CD4-positive, alpha-beta T cell (primary cell): ENCODE results near the gene PCSK4. TPM values are rescaled to one million over a fixed set of nuclear protein-coding genes. Genes with fewer than 3 reads are reported as not detected.
"Not testable (repeated sequence)": the region's sequence is repeated elsewhere in the genome, so short reads cannot be mapped to it uniquely, and the experiment has no call there.

Experiments
- ATAC-seq: fragments of 200-7000 bp; cut with Tn5 transposase; one replicate; pipeline ENCODE4 v1.10.0; 2022; ENCODE audit warnings: mild to moderate bottlenecking; ENCODE audit not compliant: poor library complexity
- CTCF ChIA-PET: fragments of 350-600 bp; sonication (Branson Sonifier 250); formaldehyde crosslinking; loops from one replicate; lab custom pipeline; 2021; ENCODE audit warnings: antibody characterized with exemption, inconsistent platforms; lab: Charles Lee
- POLR2A ChIA-PET: fragments of 350-600 bp; sonication (Branson Sonifier 250); formaldehyde crosslinking; loops from one replicate; lab custom pipeline; 2021; ENCODE audit warnings: antibody characterized with exemption, inconsistent platforms; lab: Charles Lee
- DNase-seq, 14 experiments: peaks; one replicate each; pipeline ENCODE4 v3.0.0-alpha.2; 2013 to 2020; ENCODE audit warnings: mixed read lengths in 2 of 14
- H3K27ac ChIP-seq, 2 donors: one replicate each; pipeline versions ENCODE4 v1.5.1 to v1.7.0; 2013; ENCODE audit warnings: low read length in 2 of 2, low read depth in 1 of 2, mild to moderate bottlenecking in 1 of 2
- H3K27me3 ChIP-seq, 2 experiments: 1 replicate in 1 of 2; 2 replicates in 1 of 2; pipeline versions ENCODE4 v1.6.1 to v1.7.0; 2013; ENCODE audit warnings: low read length in 2 of 2, control low read depth in 1 of 2, mild to moderate bottlenecking in 1 of 2, moderate library complexity in 1 of 2; ENCODE audit not compliant: insufficient read depth in 2 of 2, control insufficient read depth in 1 of 2
- H3K36me3 ChIP-seq: one replicate; pipeline ENCODE4 v1.6.1; 2013; ENCODE audit warnings: low read length, control low read depth; ENCODE audit not compliant: insufficient read depth
- H3K4me1 ChIP-seq: one replicate; pipeline ENCODE4 v1.6.1; 2013; ENCODE audit warnings: low read length, control low read depth; ENCODE audit not compliant: insufficient read depth
- H3K4me3 ChIP-seq: one replicate; pipeline ENCODE4 v1.5.1; 2013; ENCODE audit warnings: mild to moderate bottlenecking, low read length, moderate library complexity
- H3K9me3 ChIP-seq, 2 experiments: 1 replicate in 1 of 2; 2 replicates in 1 of 2; pipeline versions ENCODE4 v1.6.1 to v1.7.0; 2013; ENCODE audit warnings: low read length in 2 of 2, mild to moderate bottlenecking in 2 of 2, control low read depth in 1 of 2, moderate library complexity in 1 of 2; ENCODE audit not compliant: control insufficient read depth in 1 of 2, insufficient read depth in 1 of 2
- H3K27ac Mint-ChIP-seq: one replicate; pipeline ENCODE4 v1.8.0; 2020; ENCODE audit warnings: mixed read lengths
- H3K27me3 Mint-ChIP-seq: one replicate; pipeline ENCODE4 v1.8.0; 2021; ENCODE audit warnings: mixed read lengths
- H3K36me3 Mint-ChIP-seq: one replicate; pipeline ENCODE4 v1.8.0; 2021; ENCODE audit warnings: low read depth, mixed read lengths
- H3K4me1 Mint-ChIP-seq: one replicate; pipeline ENCODE4 v1.8.0; 2021; ENCODE audit warnings: low read depth, mixed read lengths
- H3K4me3 Mint-ChIP-seq: one replicate; pipeline ENCODE4 v1.8.0; 2020; ENCODE audit warnings: mild to moderate bottlenecking, mixed read lengths
- H3K9me3 Mint-ChIP-seq: one replicate; pipeline ENCODE4 v1.8.0; 2020; ENCODE audit warnings: mixed read lengths
- CTCF ChIP-seq: fragments of 200-600 bp; IDR thresholded peaks from one replicate; pipeline ENCODE4 v1.8.0; 2022; ENCODE audit warnings: antibody characterized with exemption, mild to moderate bottlenecking
- intact Hi-C, 2 experiments: fragments of 100-400 bp; cut with DNase I in 1 of 2; cut with micrococcal nuclease in 1 of 2; formaldehyde crosslinking; loops; one replicate each; pipeline versions ENCODE4 v1.15.1 to v1.9.0; 2023 to 2025; cut with DNase I, micrococcal nuclease
- total RNA-seq, 174 experiments: library from RNA in 2 of 174; stranded (reverse) in 2 of 174; gene quantifications; one replicate each; pipeline ENCODE4 v1.2.3 and lab custom pipeline; 2021 to 2026

Gene PCSK4
- total RNA-seq, 2 experiments from 2014 or later, result 4.2 to 5.2 TPM

DNA sequence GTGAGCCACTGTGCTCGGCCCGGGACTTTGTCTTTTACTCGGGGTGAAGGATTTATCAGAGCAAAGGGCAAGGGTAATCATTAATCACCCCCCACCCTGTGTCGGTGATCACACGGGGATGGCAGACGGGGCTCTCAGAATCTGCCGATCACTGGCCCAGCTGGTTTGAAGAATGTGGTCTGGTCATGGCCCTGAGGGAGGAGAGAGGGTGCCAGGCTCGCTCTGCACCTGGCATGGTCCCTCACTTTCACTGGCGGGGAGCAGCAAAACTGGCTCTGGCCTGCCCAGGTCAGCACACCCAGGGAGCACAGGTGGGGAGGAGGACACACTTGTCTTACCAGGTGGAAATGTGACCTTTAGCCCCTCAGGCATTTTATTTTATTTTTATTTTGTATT is 11.0 kb upstream of the PCSK4 start:
- CTCF ChIA-PET, result no interaction called here
- no peak overlapping the region for H3K27ac Mint-ChIP-seq
- no peak for DNase-seq

DNA sequence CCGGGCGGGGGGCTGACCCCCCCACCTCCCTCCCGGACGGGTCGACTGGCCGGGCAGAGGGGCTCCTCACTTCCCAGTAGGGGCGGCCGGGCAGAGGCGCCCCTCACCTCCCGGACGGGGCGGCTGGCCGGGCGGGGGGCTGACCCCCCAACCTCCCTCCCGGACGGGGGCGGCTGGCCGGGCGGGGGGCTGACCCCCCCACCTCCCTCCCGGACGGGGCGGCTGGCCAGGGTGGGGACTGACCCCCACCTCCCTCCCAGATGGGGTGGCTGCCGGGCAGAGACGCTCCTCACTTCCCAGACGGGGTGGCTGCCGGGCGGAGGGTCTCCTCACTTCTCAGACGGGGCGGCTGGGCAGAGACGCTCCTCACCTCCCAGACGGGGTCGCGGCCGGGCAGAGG is 9.1 kb upstream of the PCSK4 start:
- H3K4me3 Mint-ChIP-seq, DNase-seq, intact Hi-C loops, H3K27ac Mint-ChIP-seq, H3K27ac ChIP-seq, H3K4me1 Mint-ChIP-seq, ATAC-seq, H3K27me3 Mint-ChIP-seq, CTCF ChIA-PET, H3K36me3 Mint-ChIP-seq, H3K4me3 ChIP-seq, H3K9me3 Mint-ChIP-seq, H3K36me3 ChIP-seq, POLR2A ChIA-PET: not testable (repeated sequence)
- Histone ChIP-seq H3K27me3 (peaks cover 11 to 15% of the 10 kb centered on the region in 2 experiments), H3K9me3 (peaks cover 0 to 29% of the 10 kb centered on the region in 2 experiments), H3K4me1 (peaks cover 12% of the 10 kb centered on the region)

More for the DNA sequence above, 11.0 kb upstream of the PCSK4 start:
- no peaks in the 10 kb centered on the region for H3K9me3 Mint-ChIP-seq
- no peak overlapping the region for H3K4me3 ChIP-seq
- peaks cover 13 to 15% of the 10 kb centered on the region in 2 experiments for H3K27me3 ChIP-seq
- no peak overlapping the region for H3K27ac ChIP-seq
- peaks cover 13% of the 10 kb centered on the region for H3K27me3 Mint-ChIP-seq
- ATAC-seq, result no peak
- peaks cover 12% of the 10 kb centered on the region for H3K4me1 ChIP-seq
- peaks cover 0 to 29% of the 10 kb centered on the region in 2 experiments for H3K9me3 ChIP-seq
- intact Hi-C loops, result no loop called here
- POLR2A ChIA-PET, result no interaction called here
- no peaks in the 10 kb centered on the region for H3K36me3 ChIP-seq
- no peaks in the 10 kb centered on the region for H3K36me3 Mint-ChIP-seq
- no peak for TF ChIP-seq CTCF
- H3K4me3 Mint-ChIP-seq, result no peak overlapping the region
- H3K4me1 Mint-ChIP-seq, result peaks cover 7% of the 10 kb centered on the region

DNA sequence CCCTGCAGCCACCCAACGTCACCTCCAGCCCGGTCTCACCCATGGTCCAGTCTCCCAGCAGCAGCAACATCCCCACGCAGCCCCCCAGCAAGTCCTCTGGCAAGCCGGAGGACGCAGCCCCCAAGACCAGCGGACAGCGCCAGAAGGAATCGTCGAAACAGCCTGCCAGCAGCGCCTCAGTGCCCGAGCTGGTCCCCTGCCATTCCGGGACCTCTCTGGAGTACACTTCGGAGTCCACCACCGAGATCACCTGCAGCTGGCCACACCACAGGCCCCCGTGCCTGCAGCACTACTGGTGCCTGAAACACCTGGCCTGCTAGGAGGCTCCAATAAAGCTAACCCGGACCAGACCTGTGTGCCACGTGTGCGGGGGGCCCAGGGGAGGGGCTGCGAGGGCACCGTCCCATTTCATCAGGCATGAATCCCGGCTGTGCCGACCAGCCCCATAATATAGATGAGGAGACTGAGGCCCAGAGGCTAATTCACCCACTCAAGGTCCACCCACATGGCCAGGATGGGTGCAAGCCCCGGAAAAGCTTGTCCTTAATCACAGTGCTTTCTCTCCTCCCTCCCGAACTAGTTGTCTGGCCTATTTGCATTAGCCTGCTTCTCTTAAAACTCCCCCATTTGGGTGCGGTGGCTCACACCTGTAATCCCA is 7.6 kb upstream of the PCSK4 start:
- H3K36me3 ChIP-seq, result no peaks in the 10 kb centered on the region
- H3K4me3 Mint-ChIP-seq, result no peak overlapping the region

More for the DNA sequence above, 7.6 kb upstream of the PCSK4 start:
- no peaks in the 10 kb centered on the region for H3K36me3 Mint-ChIP-seq
- Histone ChIP-seq H3K27ac (no peak overlapping the region), H3K27me3 (peaks cover under 1 to 3% of the 10 kb centered on the region in 2 experiments), H3K4me1 (no peaks in the 10 kb centered on the region), H3K4me3 (no peak overlapping the region), H3K9me3 (peaks cover 0 to 15% of the 10 kb centered on the region in 2 experiments)
- CTCF ChIA-PET, result interaction anchor here (0.7 kb wide), 1 partner anchor 9 kb away, joined by 3 read pairs; no protein-coding TSS in a partner anchor
- POLR2A ChIA-PET, result no interaction called here
- H3K4me1 Mint-ChIP-seq, result no peaks in the 10 kb centered on the region
- H3K27ac Mint-ChIP-seq, result no peak overlapping the region
- no peak for TF ChIP-seq CTCF
- peak in 1 of 14 experiments; percentile 6 for DNase-seq
- ATAC-seq, result no peak
- intact Hi-C loops, result no loop called here
- H3K27me3 Mint-ChIP-seq, result peaks cover 4% of the 10 kb centered on the region
- H3K9me3 Mint-ChIP-seq, result no peaks in the 10 kb centered on the region
